ENCODE results near the gene MORN1. TPM values are rescaled to one million over a fixed set of nuclear protein-coding genes. Genes with fewer than 3 reads are reported as not detected.

MORN1 gene
- total RNA-seq, 1 experiment from 2014 or later = 23.2 TPM

- intact Hi-C loops (cut with micrococcal nuclease; ENCODE audit: unreplicated experiment) = no loop called here
- no peak for DNase-seq
- Mint-ChIP-seq H3K4me3 (ENCODE audit: low read depth, unreplicated experiment) (no peak overlapping the region), H3K36me3 (ENCODE audit: insufficient read depth, unreplicated experiment) (peaks cover 6% of the 10 kb centered on the region), H3K4me1 (ENCODE audit: low read depth, unreplicated experiment) (no peaks in the 10 kb centered on the region), H3K27me3 (ENCODE audit: unreplicated experiment) (no peaks in the 10 kb centered on the region), H3K9me3 (ENCODE audit: low read depth, unreplicated experiment) (no peaks in the 10 kb centered on the region), H3K27ac (ENCODE audit: unreplicated experiment) (no peak overlapping the region)
- no TSS peak for BruUV-seq (replicated peaks)
- no peak for TF ChIP-seq CTCF (IDR thresholded peaks at IDR 0.05; ENCODE audit: unreplicated experiment)
- CTCF ChIA-PET = interaction anchor here (0.6 kb wide), 1 partner anchor 164 kb away, joined by 3 read pairs; no protein-coding TSS in a partner anchor
Observed at GRCh38 chr1:2337501-2337900, 53.9 kb downstream of the MORN1 start.

- CTCF ChIA-PET = interaction anchor here (0.6 kb wide), 1 partner anchor 164 kb away, joined by 3 read pairs; no protein-coding TSS in a partner anchor
- Mint-ChIP-seq H3K27me3 (ENCODE audit: unreplicated experiment) (no peaks in the 10 kb centered on the region), H3K4me1 (ENCODE audit: low read depth, unreplicated experiment) (no peaks in the 10 kb centered on the region), H3K27ac (ENCODE audit: unreplicated experiment) (no peak overlapping the region), H3K9me3 (ENCODE audit: low read depth, unreplicated experiment) (no peaks in the 10 kb centered on the region), H3K4me3 (ENCODE audit: low read depth, unreplicated experiment) (no peak overlapping the region), H3K36me3 (ENCODE audit: insufficient read depth, unreplicated experiment) (peaks cover 6% of the 10 kb centered on the region)
- no TSS peak for BruUV-seq (replicated peaks)
- intact Hi-C loops (cut with micrococcal nuclease; ENCODE audit: unreplicated experiment) = no loop called here
- no peak for TF ChIP-seq CTCF (IDR thresholded peaks at IDR 0.05; ENCODE audit: unreplicated experiment)
- DNase-seq = no peak
Observed at GRCh38 chr1:2337081-2337480, 54.3 kb downstream of the MORN1 start.

GRCh38 chr1:2336499-2336898 is 54.9 kb downstream of the MORN1 start:
- Mint-ChIP-seq H3K36me3 (ENCODE audit: insufficient read depth, unreplicated experiment) (peaks cover 6% of the 10 kb centered on the region), H3K9me3 (ENCODE audit: low read depth, unreplicated experiment) (no peaks in the 10 kb centered on the region), H3K27ac (ENCODE audit: unreplicated experiment) (no peak overlapping the region), H3K4me3 (ENCODE audit: low read depth, unreplicated experiment) (no peak overlapping the region), H3K27me3 (ENCODE audit: unreplicated experiment) (no peaks in the 10 kb centered on the region), H3K4me1 (ENCODE audit: low read depth, unreplicated experiment) (no peaks in the 10 kb centered on the region)
- DNase-seq = no peak
- CTCF ChIA-PET = no interaction called here
- no peak for TF ChIP-seq CTCF (IDR thresholded peaks at IDR 0.05; ENCODE audit: unreplicated experiment)
- intact Hi-C loops (cut with micrococcal nuclease; ENCODE audit: unreplicated experiment) = no loop called here
- BruUV-seq (replicated peaks) = no TSS peak

GRCh38 chr1:2335721-2336455 is 55.5 kb downstream of the MORN1 start:
- no peaks in the 10 kb centered on the region for H3K4me1 Mint-ChIP-seq (ENCODE audit: low read depth, unreplicated experiment)
- CTCF ChIA-PET = no interaction called here
- no peak for DNase-seq
- H3K27ac Mint-ChIP-seq (ENCODE audit: unreplicated experiment) = no peak overlapping the region
- no peaks in the 10 kb centered on the region for H3K9me3 Mint-ChIP-seq (ENCODE audit: low read depth, unreplicated experiment)
- H3K4me3 Mint-ChIP-seq (ENCODE audit: low read depth, unreplicated experiment) = no peak overlapping the region
- intact Hi-C loops (cut with micrococcal nuclease; ENCODE audit: unreplicated experiment) = no loop called here
- no peaks in the 10 kb centered on the region for H3K27me3 Mint-ChIP-seq (ENCODE audit: unreplicated experiment)
- no peak for TF ChIP-seq CTCF (IDR thresholded peaks at IDR 0.05; ENCODE audit: unreplicated experiment)
- BruUV-seq (replicated peaks) = no TSS peak
- peaks cover 6% of the 10 kb centered on the region for H3K36me3 Mint-ChIP-seq (ENCODE audit: insufficient read depth, unreplicated experiment)

Data from Calu3 (cell line).